Heart right ventricle (tissue), 16 donors: Measurements from ENCODE around the gene IL10. TPM values are rescaled to one million over a fixed set of nuclear protein-coding genes. Genes with fewer than 3 reads are reported as not detected.

ENCODE experiments used
- ATAC-seq, 8 donors: fragments of 200-7000 bp; cut with Tn5 transposase; one replicate each; pipeline ENCODE4 v1.9.1; 2020; ENCODE audit warnings: mild to moderate bottlenecking in 8 of 8, moderate library complexity in 8 of 8, moderate number of reproducible peaks in 1 of 8
- DNase-seq, 2 donors: peaks; one replicate each; pipeline ENCODE4 v3.0.0-alpha.2; 2020
- H3K27ac ChIP-seq, 10 donors: fragments of 200-600 bp; sonication (generic) in 2 of 10; one replicate each; pipeline versions ENCODE4 v1.5.0 to v1.8.0; 2020 to 2022; ENCODE audit warnings: mild to moderate bottlenecking in 3 of 10
- H3K27me3 ChIP-seq, 7 donors: fragments of 200-600 bp; one replicate each; pipeline ENCODE4 v1.8.0; 2021 to 2022; ENCODE audit warnings: mild to moderate bottlenecking in 2 of 7
- H3K36me3 ChIP-seq, 9 donors: fragments of 200-600 bp; sonication (generic) in 1 of 9; one replicate each; pipeline versions ENCODE4 v1.5.0 to v1.8.0; 2020 to 2022; ENCODE audit warnings: mild to moderate bottlenecking in 2 of 9
- H3K4me1 ChIP-seq, 9 donors: fragments of 200-600 bp; sonication (generic) in 1 of 9; one replicate each; pipeline versions ENCODE4 v1.5.0 to v1.8.0; 2020 to 2022; ENCODE audit warnings: mild to moderate bottlenecking in 4 of 9
- H3K4me3 ChIP-seq, 10 donors: fragments of 200-600 bp; sonication (generic) in 2 of 10; one replicate each; pipeline versions ENCODE4 v1.5.0 to v1.8.0; 2020 to 2022; ENCODE audit warnings: mild to moderate bottlenecking in 7 of 10, moderate library complexity in 2 of 10
- H3K9me3 ChIP-seq, 11 donors: fragments of 200-600 bp in 10 of 11; sonication (generic) in 2 of 11; one replicate each; pipeline versions ENCODE4 v1.5.0 to v1.8.0; 2013 to 2022; ENCODE audit warnings: mild to moderate bottlenecking in 2 of 11, control low read depth in 1 of 11, moderate library complexity in 1 of 11
- CTCF ChIP-seq, 9 donors: fragments of 200-600 bp; sonication (generic) in 2 of 9; IDR thresholded peaks; one replicate each; pipeline versions ENCODE4 v1.5.0 to v1.8.0; 2021 to 2022; ENCODE audit warnings: antibody characterized with exemption in 9 of 9, mild to moderate bottlenecking in 5 of 9, moderate library complexity in 1 of 9
- WGBS, 2 donors: extraction: QIAGEN DNeasy Blood & Tissue Kit; methylation state at CpG; one replicate each; pipeline ENCODE4 v1.1.7; 2013; ENCODE audit warnings: inconsistent platforms in 1 of 2; 5-methylcytosine and 5-hydroxymethylcytosine counted together
- intact Hi-C, 10 donors: fragments of 100-400 bp; cut with DNase I; formaldehyde crosslinking; loops; one replicate each; pipeline versions ENCODE4 v1.11.1 to v1.14.2; 2022
- polyA plus RNA-seq, 2 donors: library from polyadenylated mRNA; stranded (reverse); fragments of 200-250 nt; gene quantifications; one replicate each; pipeline ENCODE4 v1.2.3, GENCODE V29; 2013
- total RNA-seq, 10 donors: library from RNA; stranded (reverse); fragmentation: NEBNext Ultra II Directional in 3 of 10; extraction: Animal tissue kit (Norgen Biotek cat#: 25700) in 3 of 10; gene quantifications; one replicate each; pipeline versions ENCODE4 v1.2.1 to v1.2.4, GENCODE V29; 2021 to 2023
- donor health status: Arrhythmogenic right ventricular cardiomyopathy.
- donor health status: ischemic (EF 13 %, LVEDD 7.1; RV severe dilation, severe dysfunction).
- donor health status: healthy with polysubstance abuse.
- donor health status: DM: no; HTN: yes; CAD: no.
- donor health status: DM: no; HTN: no; CAD: no.
- donor health status: ischemic (EF 25% LVEDD 6.9; RV normal size, moderate dysfunction).
- donor health status: ischemic (EF 25% LVEDD 5.7; RV mildly dilated, moderate dysfunction).
- donor health status: healthy.
- donor health status: DM: yes; HTN: yes; CAD: no.
- donor health status: Ischemic cardiomyopathy.
- donor health status: ischemic (EF 35%, LVEDD 5.7; RV mildly dilated, moderate dysfunction).
- donor health status: nonischemic (EF 11% LVEDD 7.7; RV severe dilation, severe dysfunction).
- donor health status: DM: yes; HTN: yes; CAD: no.
- donor health status: PGD.
- donor health status: ischemic (EF 29% LVEDD 5.4; RV normal size, mild dysfunction).
- donor health status: nonischemic (EF 23%, LVEDD 6.1; RV moderate dilation, normal function).

IL10 gene
- total and polyA plus RNA-seq, 12 donors = 0.25 to 2.6 (median 0.78) TPM; not detected in 2

- peaks cover 0 to 3% (median 0%) of the 10 kb centered on the region in 9 donors for H3K4me1 ChIP-seq
- no peaks in the 10 kb centered on the region for H3K36me3 ChIP-seq
- no peaks in the 10 kb centered on the region for H3K9me3 ChIP-seq
- 59 to 63% methylated on average over 5 of the region's 5 CpGs for WGBS, 2 donors
- ATAC-seq = no peak
- H3K27ac ChIP-seq = no peak overlapping the region
- H3K27me3 ChIP-seq = no peaks in the 10 kb centered on the region
- no peak for DNase-seq
- TF ChIP-seq CTCF (IDR thresholded peaks at IDR 0.05) = no peak
- H3K4me3 ChIP-seq = no peak overlapping the region
- intact Hi-C loops = no loop called here
Measured at GRCh38 chr1:206751891-206752290, 20.4 kb downstream of the IL10 start.

- no peak for DNase-seq
- no peak overlapping the region for H3K4me3 ChIP-seq
- no peaks in the 10 kb centered on the region for H3K9me3 ChIP-seq
Measured at GRCh38 chr1:206748348-206749030, 23.8 kb downstream of the IL10 start.

DNA sequence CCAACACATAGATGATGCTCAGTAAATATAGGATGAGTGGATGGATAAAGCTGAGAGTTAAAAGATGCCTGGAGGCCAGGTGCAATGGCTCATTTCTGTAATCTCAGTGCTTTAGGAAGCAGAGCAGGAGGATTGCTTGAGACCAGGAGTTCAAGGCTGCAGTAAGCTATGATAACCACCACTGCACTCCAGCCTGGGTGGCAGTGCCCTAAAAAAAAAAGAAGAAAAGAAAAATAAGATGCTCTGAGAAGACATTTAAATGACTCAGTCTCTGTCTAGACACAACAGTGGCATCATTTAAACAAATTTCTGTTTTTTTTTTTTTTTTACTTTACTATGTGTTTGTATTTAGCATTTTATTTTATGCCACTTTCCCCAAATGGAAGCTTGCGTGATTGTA lies 27.0 kb downstream of the IL10 start:
- no peak for DNase-seq
- Histone ChIP-seq H3K9me3 (no peaks in the 10 kb centered on the region), H3K4me3 (no peak overlapping the region), H3K36me3 (no peaks in the 10 kb centered on the region), H3K27me3 (no peaks in the 10 kb centered on the region), H3K4me1 (peaks cover 0 to 11% (median 0%) of the 10 kb centered on the region in 9 donors), H3K27ac (no peak overlapping the region)
- TF ChIP-seq CTCF (IDR thresholded peaks at IDR 0.05) = no peak
- WGBS, 2 donors = 97 to 98% methylated on average over 1 of the region's 1 CpG
- ATAC-seq = no peak
- intact Hi-C loops = no loop called here

More at GRCh38 chr1:206748348-206749030, 23.8 kb downstream of the IL10 start:
- H3K36me3 ChIP-seq = no peaks in the 10 kb centered on the region
- intact Hi-C loops = no loop called here
- WGBS, 2 donors = 88 to 89% methylated on average over 3 of the region's 3 CpGs
- H3K4me1 ChIP-seq = peaks cover 0 to 11% (median 0%) of the 10 kb centered on the region in 9 donors
- H3K27me3 ChIP-seq = no peaks in the 10 kb centered on the region
- no peak overlapping the region for H3K27ac ChIP-seq
- TF ChIP-seq CTCF (IDR thresholded peaks at IDR 0.05) = no peak
- ATAC-seq = no peak

- Histone ChIP-seq H3K27me3 (no peaks in the 10 kb centered on the region), H3K9me3 (no peaks in the 10 kb centered on the region), H3K4me1 (peaks cover 0 to 15% (median 0%) of the 10 kb centered on the region in 9 donors), H3K36me3 (no peaks in the 10 kb centered on the region), H3K27ac (no peak overlapping the region), H3K4me3 (no peak overlapping the region)
- no peak for DNase-seq
- peak in 4 of 8 donors; percentile 14 to 54 (median 26) for ATAC-seq
- 72 to 73% methylated on average over 4 of the region's 4 CpGs for WGBS, 2 donors
- intact Hi-C loops = no loop called here
- no peak for TF ChIP-seq CTCF (IDR thresholded peaks at IDR 0.05)
Measured at GRCh38 chr1:206744683-206745082, 27.6 kb downstream of the IL10 start.
